HepG2 (cell line): ENCODE data around the gene CHN2. TPM values are rescaled to one million over a fixed set of nuclear protein-coding genes. Genes with fewer than 3 reads are reported as not detected.

Experiments used
- ATAC-seq: fragments of 200-7000 bp; cut with Tn5 transposase; 3 replicates; pipeline ENCODE4 v1.9.1; 2020; ENCODE audit warnings: mild to moderate bottlenecking, moderate library complexity
- BruUV-seq: library from RNA; stranded (reverse); fragments of 400-500 nt; replicated peaks from 2 replicates; lab custom pipeline; 2021; lab: Mats Ljungman, UMichigan
- CTCF ChIA-PET: fragments of 300-600 bp; formaldehyde crosslinking; extraction: SDS; loops from one replicate; lab custom pipeline; 2021; ENCODE audit warnings: low total read pairs, inconsistent platforms, low intra/inter-chr PET ratio; lab: Yijun Ruan, JAX
- POLR2A ChIA-PET: fragments of 350-600 bp; sonication (Branson Sonifier 250); formaldehyde crosslinking; loops from one replicate; lab custom pipeline; 2020; ENCODE audit warnings: antibody characterized with exemption, inconsistent platforms; lab: Yijun Ruan, JAX
- DNase-seq: peaks from one replicate; pipeline ENCODE4 v3.0.0-alpha.2; 2015; ENCODE audit warnings: low spot score
- FAIRE-seq: peaks from 3 replicates; lab custom pipeline; 2011; peaks lifted over from hg19 to GRCh38; lab: Jason Lieb, UNC
- H2AFZ ChIP-seq: one replicate; pipeline ENCODE4 v1.6.1; 2011; ENCODE audit warnings: low read length, inconsistent platforms
- H3K27ac ChIP-seq: fragments of 300-600 bp; 3 replicates; pipeline ENCODE4 v1.8.0; 2011; ENCODE audit warnings: mixed run types, mild to moderate bottlenecking, mixed read lengths, low read length, inconsistent platforms; ENCODE audit not compliant: insufficient read depth; ENCODE audit errors: extremely low read length
- H3K27me3 ChIP-seq, 2 experiments: fragments of 200-600 bp in 1 of 2; 2 replicates in 1 of 2; 3 replicates in 1 of 2; pipeline versions ENCODE4 v1.6.0 to v1.8.0; 2011; ENCODE audit warnings: low read length in 2 of 2, mild to moderate bottlenecking in 2 of 2, moderate library complexity in 2 of 2, inconsistent platforms in 1 of 2; ENCODE audit not compliant: insufficient read depth in 2 of 2, control insufficient read depth in 1 of 2
- H3K36me3 ChIP-seq, 2 experiments: fragments of 200-600 bp in 1 of 2; replicated peaks in 1 of 2; 2 replicates in 1 of 2; 3 replicates in 1 of 2; pipeline versions ENCODE4 v1.5.1 to v1.8.0; 2011; ENCODE audit warnings: low read length in 2 of 2, inconsistent platforms in 1 of 2; ENCODE audit not compliant: insufficient read depth in 2 of 2, control insufficient read depth in 1 of 2
- H3K4me1 ChIP-seq: 2 replicates; pipeline ENCODE4 v1.5.1; 2012; ENCODE audit warnings: low read length, inconsistent platforms; ENCODE audit not compliant: insufficient read depth
- H3K4me2 ChIP-seq: 2 replicates; pipeline ENCODE4 v1.6.0; 2011; ENCODE audit warnings: low read depth, low read length, inconsistent platforms
- H3K4me3 ChIP-seq, 3 experiments: fragments of 200-600 bp in 1 of 3; sonication (generic), shearing (Covaris generic) in 1 of 3; replicated peaks in 1 of 3; 2 replicates each; pipeline ENCODE4 v1.5.1; 2011 to 2016; ENCODE audit warnings: low read length in 3 of 3, inconsistent platforms in 2 of 3, low read depth in 2 of 3, mild to moderate bottlenecking in 2 of 3, control low read depth in 1 of 3, mixed read lengths in 1 of 3; ENCODE audit not compliant: insufficient read depth in 1 of 3
- H3K79me2 ChIP-seq: one replicate; pipeline ENCODE4 v1.6.1; 2011; ENCODE audit warnings: low read length, inconsistent platforms; ENCODE audit not compliant: insufficient read depth
- H3K9ac ChIP-seq: 2 replicates; pipeline ENCODE4 v1.6.0; 2011; ENCODE audit warnings: mild to moderate bottlenecking, low read depth, low read length, inconsistent platforms; ENCODE audit not compliant: insufficient read depth
- H3K9me3 ChIP-seq: 2 replicates; pipeline ENCODE4 v1.5.1; 2012; ENCODE audit warnings: mild to moderate bottlenecking, low read length
- H4K20me1 ChIP-seq: 2 replicates; pipeline ENCODE4 v1.6.0; 2011; ENCODE audit warnings: inconsistent platforms, mild to moderate bottlenecking, low read length, moderate library complexity; ENCODE audit not compliant: insufficient read depth
- RCOR2 ChIP-seq: IDR thresholded peaks from 2 replicates; pipeline ENCODE4 v1.6.1; 2016; ENCODE audit warnings: missing biosample characterization, missing genetic modification reagents
- RFXANK ChIP-seq: IDR thresholded peaks from 2 replicates; pipeline ENCODE4 v1.6.1; 2016
- ZNF605 ChIP-seq: sonication (generic); formaldehyde crosslinking; IDR thresholded peaks from 2 replicates; pipeline ENCODE4 v1.8.0; 2022; ENCODE audit warnings: mild to moderate bottlenecking, missing genetic modification reagents
- WGBS: methylation state at CpG from one replicate; pipeline ENCODE4 v1.1.6; 2017; ENCODE audit warnings: low lambda C conversion rate; 5-methylcytosine and 5-hydroxymethylcytosine counted together
- in situ Hi-C: cut with HindIII; loops from 2 replicates; pipeline ENCODE4 v1.10.0; 2017; ENCODE audit warnings: low pct_unique_long_range_greater_than_20kb; ENCODE audit not compliant: extremely low pct_ligation_motif_present
- intact Hi-C: fragments of 100-400 bp; cut with micrococcal nuclease; formaldehyde crosslinking; loops from one replicate; pipeline ENCODE4 v1.10.0; 2022; ENCODE audit not compliant: unreplicated experiment
- polyA plus RNA-seq, 8 experiments: library from polyadenylated mRNA; depleted of rRNA in 3 of 8; stranded (reverse) in 7 of 8; unstranded in 1 of 8; fragments of >200 nt; fragmentation: Illumina TruSeq in 4 of 8; extraction: Trizol in 4 of 8; gene quantifications; 2 replicates each; pipeline versions ENCODE4 v1.2.1 to v1.2.3, GENCODE V29; 2011 to 2016; ENCODE audit warnings: low read depth in 4 of 8, missing spikeins in 1 of 8, mixed read lengths in 1 of 8; ENCODE audit not compliant: insufficient read depth in 1 of 8
- total RNA-seq, 5 experiments: library from RNA; depleted of rRNA; stranded (reverse); fragments of >200 nt; fragmentation: Illumina TruSeq; extraction: Trizol; gene quantifications; 2 replicates each; pipeline ENCODE4 v1.2.3, GENCODE V29; 2016; ENCODE audit warnings: low read depth in 1 of 5
- TF ChIP-seq, protein P1 (sequence below), 2 experiments: sonication (generic) in 1 of 2; formaldehyde crosslinking in 1 of 2; IDR thresholded peaks; 2 replicates each; pipeline versions ENCODE4 v1.4.0 to v1.6.1; 2016 to 2020; ENCODE audit warnings: borderline replicate concordance in 1 of 2, low read depth in 1 of 2, mild to moderate bottlenecking in 1 of 2, missing genetic modification reagents in 1 of 2

The CHN2 gene
- total and polyA plus RNA-seq, 2 of the 13 experiments (the other 11 are each of a cell fraction or from before 2014, with no cell fraction given), result 23.5 to 30.5 TPM

DNA sequence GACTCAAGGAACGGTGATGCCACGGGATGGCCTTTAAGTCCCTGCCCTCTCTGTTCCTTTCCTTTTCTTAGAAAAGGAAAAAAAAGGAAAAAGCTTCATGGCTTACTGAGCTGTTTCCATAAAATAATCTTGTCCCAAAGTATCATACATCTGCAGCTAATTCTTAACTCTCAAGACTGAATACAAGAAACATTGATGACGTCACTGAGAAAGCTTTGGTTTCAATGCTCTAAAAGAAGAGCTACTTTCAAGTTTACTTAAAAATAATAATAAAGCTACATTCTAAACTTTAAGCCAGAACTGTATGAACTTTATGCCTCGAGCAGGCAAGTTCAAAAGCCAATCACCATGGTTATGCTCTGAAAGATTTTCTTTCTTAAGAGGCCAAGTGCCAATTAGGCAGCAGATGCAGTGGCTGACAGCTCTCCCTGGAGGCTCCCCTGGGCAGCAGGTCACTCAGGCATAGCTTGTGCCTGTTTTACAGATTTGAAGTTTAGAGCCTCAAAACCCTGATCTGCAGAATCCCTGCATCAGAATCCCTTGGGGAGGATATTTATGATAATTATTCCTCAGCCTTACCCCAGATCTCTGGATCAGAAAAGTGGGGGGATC lies 165.0 kb downstream of the CHN2 start:
- no TSS peak for BruUV-seq
- TF ChIP-seq ZNF605 (CRISPR knock-in tag), result no peak
- no peak for TF ChIP-seq RFXANK (CRISPR knock-in tag)
- TF ChIP-seq, protein P1, sequence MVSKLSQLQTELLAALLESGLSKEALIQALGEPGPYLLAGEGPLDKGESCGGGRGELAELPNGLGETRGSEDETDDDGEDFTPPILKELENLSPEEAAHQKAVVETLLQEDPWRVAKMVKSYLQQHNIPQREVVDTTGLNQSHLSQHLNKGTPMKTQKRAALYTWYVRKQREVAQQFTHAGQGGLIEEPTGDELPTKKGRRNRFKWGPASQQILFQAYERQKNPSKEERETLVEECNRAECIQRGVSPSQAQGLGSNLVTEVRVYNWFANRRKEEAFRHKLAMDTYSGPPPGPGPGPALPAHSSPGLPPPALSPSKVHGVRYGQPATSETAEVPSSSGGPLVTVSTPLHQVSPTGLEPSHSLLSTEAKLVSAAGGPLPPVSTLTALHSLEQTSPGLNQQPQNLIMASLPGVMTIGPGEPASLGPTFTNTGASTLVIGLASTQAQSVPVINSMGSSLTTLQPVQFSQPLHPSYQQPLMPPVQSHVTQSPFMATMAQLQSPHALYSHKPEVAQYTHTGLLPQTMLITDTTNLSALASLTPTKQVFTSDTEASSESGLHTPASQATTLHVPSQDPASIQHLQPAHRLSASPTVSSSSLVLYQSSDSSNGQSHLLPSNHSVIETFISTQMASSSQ (IDR thresholded peaks at IDR 0.05; ENCODE audit: low read depth), result no peak
- TF ChIP-seq, protein P1 (CRISPR knock-in tag; IDR thresholded peaks at IDR 0.05; ENCODE audit: borderline replicate concordance), result no peak
- TF ChIP-seq RCOR2 (CRISPR knock-in tag), result no peak
- intact Hi-C loops (no loop called here), in situ Hi-C loops (no loop called here)
- H4K20me1 ChIP-seq, result no peaks in the 10 kb centered on the region
- H3K36me3 ChIP-seq, result peaks cover 6 to 28% of the 10 kb centered on the region in 2 experiments; a peak in 4 of 5 replicates
- ATAC-seq (no peak), FAIRE-seq (no peak), DNase-seq (no peak)
- H3K27me3 ChIP-seq, result no peaks in the 10 kb centered on the region
- H3K27ac ChIP-seq, result no peak overlapping the region
- POLR2A ChIA-PET, result no interaction called here
- CTCF ChIA-PET, result no interaction called here
- WGBS, result over 99% methylated on average over 4 of the region's 4 CpGs
- no peak overlapping the region for H3K4me3 ChIP-seq
- no peaks in the 10 kb centered on the region for H3K4me1 ChIP-seq
- no peak overlapping the region for H2AFZ ChIP-seq
- H3K9ac ChIP-seq, result no peak overlapping the region
- no peaks in the 10 kb centered on the region for H3K79me2 ChIP-seq
- no peaks in the 10 kb centered on the region for H3K9me3 ChIP-seq
- no peak overlapping the region for H3K4me2 ChIP-seq
